CD4-positive, alpha-beta memory T cell (primary cell): ENCODE measurements around the gene ZNF14. TPM values are rescaled to one million over a fixed set of nuclear protein-coding genes. Genes with fewer than 3 reads are reported as not detected.
"Not testable (repeated sequence)": the region's sequence is repeated elsewhere in the genome, so short reads cannot be mapped to it uniquely, and the experiment has no call there.

Experiments used
- CTCF ChIA-PET: fragments of 350-600 bp; sonication (Branson Sonifier 250); formaldehyde crosslinking; loops from one replicate; lab custom pipeline; 2021; ENCODE audit warnings: inconsistent platforms; ENCODE audit not compliant: partially characterized antibody; lab: Charles Lee
- POLR2A ChIA-PET: fragments of 350-600 bp; sonication (Branson Sonifier 250); formaldehyde crosslinking; loops from one replicate; lab custom pipeline; 2021; ENCODE audit not compliant: partially characterized antibody; lab: Charles Lee
- DNase-seq, 5 donors: peaks; one replicate each; pipeline versions ENCODE4 v3.0.0 to v3.0.0-alpha.2; 2020 to 2022; ENCODE audit warnings: mixed read lengths in 1 of 5
- H3K27ac ChIP-seq: one replicate; pipeline ENCODE4 v1.7.0; 2013; ENCODE audit warnings: low read depth, low read length
- H3K27me3 ChIP-seq: 2 replicates; pipeline ENCODE4 v1.7.0; 2013; ENCODE audit warnings: mild to moderate bottlenecking, low read length, moderate library complexity; ENCODE audit not compliant: insufficient read depth
- H3K36me3 ChIP-seq: 2 replicates; pipeline ENCODE4 v1.7.0; 2013; ENCODE audit warnings: mild to moderate bottlenecking, low read length, moderate library complexity; ENCODE audit not compliant: insufficient read depth
- H3K4me1 ChIP-seq: 2 replicates; pipeline ENCODE4 v1.7.0; 2013; ENCODE audit warnings: mild to moderate bottlenecking, low read length, moderate library complexity; ENCODE audit not compliant: insufficient read depth
- H3K4me3 ChIP-seq, 2 donors: one replicate each; pipeline ENCODE4 v1.7.0; 2013; ENCODE audit warnings: low read length in 2 of 2, mild to moderate bottlenecking in 1 of 2
- H3K9me3 ChIP-seq, 2 donors: one replicate each; pipeline ENCODE4 v1.7.0; 2013; ENCODE audit warnings: low read length in 2 of 2, control low read depth in 1 of 2; ENCODE audit not compliant: control insufficient read depth in 1 of 2
- H3K27ac Mint-ChIP-seq, 7 donors: one replicate each; pipeline ENCODE4 v1.8.0; 2020 to 2021; ENCODE audit warnings: mixed read lengths in 7 of 7, mild to moderate bottlenecking in 6 of 7, inconsistent platforms in 3 of 7, moderate library complexity in 3 of 7
- H3K27me3 Mint-ChIP-seq, 2 donors: one replicate each; pipeline ENCODE4 v1.8.0; 2020 to 2021; ENCODE audit warnings: mixed read lengths in 2 of 2
- H3K36me3 Mint-ChIP-seq, 2 donors: one replicate each; pipeline ENCODE4 v1.8.0; 2020 to 2021; ENCODE audit warnings: mixed read lengths in 2 of 2, inconsistent platforms in 1 of 2, mild to moderate bottlenecking in 1 of 2
- H3K4me1 Mint-ChIP-seq, 4 donors: one replicate each; pipeline ENCODE4 v1.8.0; 2020 to 2021; ENCODE audit warnings: mixed read lengths in 4 of 4, mild to moderate bottlenecking in 1 of 4
- H3K4me3 Mint-ChIP-seq, 8 donors: one replicate each; pipeline ENCODE4 v1.8.0; 2020 to 2021; ENCODE audit warnings: mixed read lengths in 8 of 8, mild to moderate bottlenecking in 7 of 8, moderate library complexity in 6 of 8, inconsistent platforms in 3 of 8
- H3K9me3 Mint-ChIP-seq, 8 donors: one replicate each; pipeline ENCODE4 v1.8.0; 2020 to 2021; ENCODE audit warnings: mixed read lengths in 8 of 8, mild to moderate bottlenecking in 5 of 8, inconsistent platforms in 3 of 8, moderate library complexity in 1 of 8
- intact Hi-C: fragments of 100-400 bp; cut with micrococcal nuclease; formaldehyde crosslinking; loops from one replicate; pipeline ENCODE4 v1.15.1; 2023
- polyA plus RNA-seq, 2 donors: library from polyadenylated mRNA; unstranded; fragments of 300-500 nt; fragmentation: Illumina TruSeq; gene quantifications; one replicate each; pipeline ENCODE4 v1.2.3, GENCODE V29; 2021
- total RNA-seq, 2 experiments: library from RNA; stranded (reverse); gene quantifications; one replicate each; pipeline ENCODE4 v1.2.3, GENCODE V29; 2021

ZNF14 gene
- total and polyA plus RNA-seq, 4 experiments from 2014 or later = 13.9 to 32.2 (median 26.9) TPM

GRCh38 chr19:19689023-19689422 lies 43.9 kb downstream of the ZNF14 start:
- H3K27ac Mint-ChIP-seq, H3K27me3 Mint-ChIP-seq, H3K4me1 Mint-ChIP-seq, H3K9me3 ChIP-seq, H3K36me3 ChIP-seq, H3K4me1 ChIP-seq, intact Hi-C loops, H3K4me3 ChIP-seq, DNase-seq, H3K27ac ChIP-seq, CTCF ChIA-PET, H3K27me3 ChIP-seq, H3K4me3 Mint-ChIP-seq: not testable (repeated sequence)
- Mint-ChIP-seq H3K36me3 (peaks cover 12 to 19% of the 10 kb centered on the region in 2 donors), H3K9me3 (peaks cover 0 to 37% (median 24%) of the 10 kb centered on the region in 8 donors)
- POLR2A ChIA-PET = interaction anchor here (1.1 to 1.4 kb wide), 2 partner anchors 18 to 20 kb away, joined by 3 to 4 read pairs; partner anchors contain the start of gene ZNF101

DNA sequence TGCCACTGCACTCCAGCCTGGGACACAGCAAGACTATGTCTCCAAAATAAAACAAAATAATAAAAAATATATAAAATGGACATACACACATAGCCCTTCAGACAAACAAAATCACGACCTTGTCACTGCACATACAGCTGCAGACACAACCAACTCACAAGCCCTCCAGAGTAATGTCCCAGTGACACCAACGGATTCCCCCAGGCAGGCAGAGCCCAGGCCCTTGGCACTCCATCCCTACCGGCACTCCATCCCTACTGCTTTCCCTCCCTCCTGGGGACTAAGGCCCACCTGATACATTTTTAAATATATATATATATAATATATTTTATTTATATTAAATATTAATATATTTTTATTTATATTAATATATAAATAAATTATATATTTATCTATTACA lies 45.8 kb downstream of the ZNF14 start:
- H3K9me3 Mint-ChIP-seq = peaks cover 2 to 49% (median 41%) of the 10 kb centered on the region in 8 donors
- CTCF ChIA-PET = no interaction called here
- H3K4me3 ChIP-seq = no peak overlapping the region
- peak overlapping the region in 1 of 8 donors; percentile 15 for H3K4me3 Mint-ChIP-seq
- peaks cover 0 to 7% of the 10 kb centered on the region in 2 donors for H3K9me3 ChIP-seq
- H3K4me1 Mint-ChIP-seq = peaks cover 0 to 9% (median 1%) of the 10 kb centered on the region in 4 donors
- peak overlapping the region in 2 of 7 donors; percentile 74 to 75 for H3K27ac Mint-ChIP-seq
- H3K27me3 Mint-ChIP-seq = no peaks in the 10 kb centered on the region
- POLR2A ChIA-PET = interaction anchor here (1.0 to 4.8 kb wide), 7 partner anchors 10 to 179 kb away, joined by 3 to 77 read pairs (median 3); partner anchors contain the start of genes ATP13A1, ZNF101, ZNF14 and ZNF253
- H3K36me3 ChIP-seq = no peaks in the 10 kb centered on the region
- intact Hi-C loops = no loop called here
- H3K27ac ChIP-seq = no peak overlapping the region
- no peak for DNase-seq
- no peaks in the 10 kb centered on the region for H3K4me1 ChIP-seq
- no peaks in the 10 kb centered on the region for H3K27me3 ChIP-seq
- H3K36me3 Mint-ChIP-seq = peaks cover 23 to 36% of the 10 kb centered on the region in 2 donors

DNA sequence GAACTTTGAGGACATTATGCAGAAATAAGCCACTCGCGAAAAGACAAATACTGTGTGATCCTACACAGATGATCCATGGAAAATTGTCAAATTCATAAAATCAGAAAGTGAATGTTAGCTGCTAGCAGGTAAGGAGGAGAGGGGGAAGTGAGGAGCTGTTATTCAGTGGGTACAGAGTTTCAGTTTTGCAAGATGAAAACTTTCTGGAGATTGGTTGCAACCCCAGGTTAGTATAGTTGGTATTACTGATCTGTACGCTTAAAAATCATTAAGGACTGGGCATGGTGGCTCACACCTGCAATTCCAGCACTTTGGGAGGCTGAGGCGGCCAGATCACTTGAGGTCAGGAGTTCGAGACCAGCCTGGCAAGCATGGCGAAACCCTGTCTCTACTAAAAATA lies 46.3 kb downstream of the ZNF14 start:
- Histone ChIP-seq H3K9me3 (peaks cover 0 to 7% of the 10 kb centered on the region in 2 donors), H3K27ac (no peak overlapping the region), H3K4me3 (no peak overlapping the region), H3K4me1 (no peaks in the 10 kb centered on the region), H3K27me3 (no peaks in the 10 kb centered on the region), H3K36me3 (no peaks in the 10 kb centered on the region)
- ChIA-PET CTCF (no interaction called here), POLR2A (interaction anchor here (0.6 to 4.8 kb wide), 9 partner anchors 10 to 179 kb away, joined by 3 to 77 read pairs (median 3); partner anchors contain the start of genes ATP13A1, ZNF101, ZNF14 and ZNF253)
- DNase-seq = no peak
- Mint-ChIP-seq H3K4me1 (peaks cover 0 to 9% (median 1%) of the 10 kb centered on the region in 4 donors), H3K27me3 (no peaks in the 10 kb centered on the region), H3K9me3 (peaks cover 2 to 51% (median 43%) of the 10 kb centered on the region in 8 donors), H3K36me3 (peaks cover 23 to 36% of the 10 kb centered on the region in 2 donors), H3K27ac (peak overlapping the region in 1 of 7 donors; percentile 74), H3K4me3 (no peak overlapping the region)
- intact Hi-C loops = no loop called here

GRCh38 chr19:19686119-19686518 lies 46.8 kb downstream of the ZNF14 start:
- H3K4me1 Mint-ChIP-seq, H3K4me3 ChIP-seq, H3K27me3 Mint-ChIP-seq, CTCF ChIA-PET, H3K4me1 ChIP-seq, H3K27ac ChIP-seq, intact Hi-C loops, H3K4me3 Mint-ChIP-seq, DNase-seq, H3K27ac Mint-ChIP-seq, H3K27me3 ChIP-seq, H3K36me3 ChIP-seq: not testable (repeated sequence)
- Mint-ChIP-seq H3K36me3 (peaks cover 28 to 41% of the 10 kb centered on the region in 2 donors), H3K9me3 (peaks cover 2 to 56% (median 48%) of the 10 kb centered on the region in 8 donors)
- H3K9me3 ChIP-seq = peaks cover 0 to 11% of the 10 kb centered on the region in 2 donors
- POLR2A ChIA-PET = interaction anchor here (0.6 to 4.8 kb wide), 8 partner anchors 12 to 64 kb away, joined by 3 to 77 read pairs (median 3); partner anchors contain the start of genes ATP13A1, ZNF101 and ZNF14

GRCh38 chr19:19679176-19680073 lies 53.5 kb downstream of the ZNF14 start:
- H3K36me3 ChIP-seq = peaks cover 54% of the 10 kb centered on the region
- no peak for DNase-seq
- Mint-ChIP-seq H3K9me3 (peaks cover 5 to 89% (median 76%) of the 10 kb centered on the region in 8 donors), H3K4me1 (peaks cover 4 to 25% (median 22%) of the 10 kb centered on the region in 4 donors), H3K4me3 (peak overlapping the region in 2 of 8 donors; percentile 17 to 20), H3K27ac (peak overlapping the region in 3 of 7 donors; percentile 2 to 31 (median 29)), H3K36me3 (peaks cover 76 to 83% of the 10 kb centered on the region in 2 donors), H3K27me3 (no peaks in the 10 kb centered on the region)
- intact Hi-C loops = no loop called here
- no peaks in the 10 kb centered on the region for H3K27me3 ChIP-seq
- no peak overlapping the region for H3K27ac ChIP-seq
- no peak overlapping the region for H3K4me3 ChIP-seq
- POLR2A ChIA-PET = interaction anchor here (1.1 to 3.3 kb wide), 6 partner anchors 9 to 53 kb away, joined by 3 to 24 read pairs (median 4); partner anchors contain the start of genes ZNF101 and ZNF14
- no peaks in the 10 kb centered on the region for H3K4me1 ChIP-seq
- CTCF ChIA-PET = no interaction called here
- H3K9me3 ChIP-seq = peaks cover 14 to 44% of the 10 kb centered on the region in 2 donors

GRCh38 chr19:19677579-19677978 lies 55.3 kb downstream of the ZNF14 start:
- no peak for DNase-seq
- Mint-ChIP-seq H3K27me3 (no peaks in the 10 kb centered on the region), H3K36me3 (peaks cover 75 to 82% of the 10 kb centered on the region in 2 donors), H3K4me1 (peaks cover 2 to 33% (median 23%) of the 10 kb centered on the region in 4 donors), H3K4me3 (peak overlapping the region in 5 of 8 donors; percentile 7 to 46 (median 29)), H3K9me3 (peaks cover 2 to 86% (median 69%) of the 10 kb centered on the region in 8 donors), H3K27ac (peak overlapping the region in 3 of 7 donors; percentile 46 to 56 (median 48))
- Histone ChIP-seq H3K27me3 (no peaks in the 10 kb centered on the region), H3K4me3 (peak overlapping the region in 1 of 2 donors; percentile 25), H3K4me1 (no peaks in the 10 kb centered on the region), H3K36me3 (peaks cover 70% of the 10 kb centered on the region), H3K27ac (no peak overlapping the region), H3K9me3 (peaks cover 14 to 52% of the 10 kb centered on the region in 2 donors)
- ChIA-PET CTCF (no interaction called here), POLR2A (interaction anchor here (0.9 to 2.6 kb wide), 3 partner anchors 9 to 87 kb away, joined by 4 to 11 read pairs (median 4); no protein-coding TSS in a partner anchor)
- intact Hi-C loops = no loop called here
